Measurements from ENCODE around the gene OR52W1. TPM values are rescaled to one million over a fixed set of nuclear protein-coding genes. Genes with fewer than 3 reads are reported as not detected.

The OR52W1 gene
- total and polyA plus RNA-seq, 2 donors (not counting 3 experiments of a cell fraction or from before 2014, with no cell fraction given): not detected

DNA sequence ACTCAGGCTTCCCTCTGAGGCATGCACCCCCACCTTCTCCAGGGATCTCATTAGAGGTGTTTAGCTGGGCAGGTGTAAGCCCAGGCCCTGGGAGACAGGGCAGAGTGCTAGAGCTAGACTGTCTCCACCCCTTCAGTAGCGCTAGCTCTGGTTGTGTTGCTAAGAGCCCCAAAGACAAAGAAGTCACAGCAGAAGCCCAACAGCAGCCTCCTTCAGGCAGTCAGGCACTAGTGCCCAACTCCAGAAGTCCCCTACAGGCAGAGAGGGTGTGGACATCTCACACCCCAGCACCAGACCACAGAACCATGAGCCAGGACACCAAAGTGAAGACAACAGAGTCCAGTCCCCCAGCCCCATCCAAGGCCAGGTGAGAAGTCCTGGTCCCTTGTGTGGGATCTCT is 39.9 kb downstream of the OR52W1 start, which contains the start of gene CNGA4:
CNGA4 (plus strand) TSS at position 188 of the 400 bp plus-strand sequence; CDS start at position 306, 118 bp downstream.
- no peak within 1 kb of the TSS for H3K9ac ChIP-seq (replicated peaks; ENCODE audit: extremely low read depth, insufficient read depth, low read length)
- no peaks in the 10 kb centered on the region for H3K9me3 ChIP-seq (replicated peaks; ENCODE audit: control insufficient read depth, insufficient read depth, low read length)
- TF ChIP-seq EZH2 (IDR thresholded peaks at IDR 0.05; ENCODE audit: borderline replicate concordance, low read depth, low read length, severe bottlenecking): no peak
- no peak for TF ChIP-seq GATA2 (IDR thresholded peaks at IDR 0.05; ENCODE audit: insufficient read depth, insufficient read length, low read depth, low read length)
- no peak for TF ChIP-seq POLR2AphosphoS5 (IDR thresholded peaks at IDR 0.05; ENCODE audit: insufficient read depth, low read depth, low read length)
- TF ChIP-seq, protein P1, sequence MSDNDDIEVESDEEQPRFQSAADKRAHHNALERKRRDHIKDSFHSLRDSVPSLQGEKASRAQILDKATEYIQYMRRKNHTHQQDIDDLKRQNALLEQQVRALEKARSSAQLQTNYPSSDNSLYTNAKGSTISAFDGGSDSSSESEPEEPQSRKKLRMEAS (IDR thresholded peaks at IDR 0.05; ENCODE audit: insufficient read depth, insufficient read length): no peak
- no peak for TF ChIP-seq MYC (IDR thresholded peaks at IDR 0.05; ENCODE audit: low read depth, low read length)
- TF ChIP-seq, protein P2, sequence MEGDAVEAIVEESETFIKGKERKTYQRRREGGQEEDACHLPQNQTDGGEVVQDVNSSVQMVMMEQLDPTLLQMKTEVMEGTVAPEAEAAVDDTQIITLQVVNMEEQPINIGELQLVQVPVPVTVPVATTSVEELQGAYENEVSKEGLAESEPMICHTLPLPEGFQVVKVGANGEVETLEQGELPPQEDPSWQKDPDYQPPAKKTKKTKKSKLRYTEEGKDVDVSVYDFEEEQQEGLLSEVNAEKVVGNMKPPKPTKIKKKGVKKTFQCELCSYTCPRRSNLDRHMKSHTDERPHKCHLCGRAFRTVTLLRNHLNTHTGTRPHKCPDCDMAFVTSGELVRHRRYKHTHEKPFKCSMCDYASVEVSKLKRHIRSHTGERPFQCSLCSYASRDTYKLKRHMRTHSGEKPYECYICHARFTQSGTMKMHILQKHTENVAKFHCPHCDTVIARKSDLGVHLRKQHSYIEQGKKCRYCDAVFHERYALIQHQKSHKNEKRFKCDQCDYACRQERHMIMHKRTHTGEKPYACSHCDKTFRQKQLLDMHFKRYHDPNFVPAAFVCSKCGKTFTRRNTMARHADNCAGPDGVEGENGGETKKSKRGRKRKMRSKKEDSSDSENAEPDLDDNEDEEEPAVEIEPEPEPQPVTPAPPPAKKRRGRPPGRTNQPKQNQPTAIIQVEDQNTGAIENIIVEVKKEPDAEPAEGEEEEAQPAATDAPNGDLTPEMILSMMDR (IDR thresholded peaks at IDR 0.05; ENCODE audit: extremely low read depth in 1 of 2, insufficient read depth in 1 of 2, low read depth in 1 of 2, low read length in 2 of 2): no peak
- TF ChIP-seq JUN (IDR thresholded peaks at IDR 0.05; ENCODE audit: borderline replicate concordance, insufficient read depth, insufficient read length, low read depth): no peak
- no peak for TF ChIP-seq POLR2A (IDR thresholded peaks at IDR 0.05; ENCODE audit: low read depth, low read length)
- no peak for TF ChIP-seq FOS (IDR thresholded peaks at IDR 0.05; ENCODE audit: borderline replicate concordance, insufficient read depth, low read length)
- H3K79me2 ChIP-seq (ENCODE audit: control insufficient read depth, insufficient read depth, low read length): peaks cover 3% of the 10 kb centered on the region
- no peak within 1 kb of the TSS for H3K27ac ChIP-seq (ENCODE audit: insufficient read depth, low read depth, low read length)
- peaks cover under 1% of the 10 kb centered on the region for H3K4me1 ChIP-seq (ENCODE audit: control insufficient read depth, extremely low read depth, insufficient read depth, low read length)
- no peaks in the 10 kb centered on the region for H4K20me1 ChIP-seq (replicated peaks; ENCODE audit: control insufficient read depth, extremely low read depth, insufficient read depth, low read length)
- FAIRE-seq (no peak), DNase-seq (ENCODE audit: low read depth, low spot score) (no peak)
- no peaks in the 10 kb centered on the region for H3K9me1 ChIP-seq (replicated peaks; ENCODE audit: control insufficient read depth, extremely low read depth, insufficient read depth, low read length)
- H3K4me2 ChIP-seq (ENCODE audit: insufficient read depth, low read length): no peak within 1 kb of the TSS
- BruUV-seq (replicated peaks): no TSS peak
- no peak within 1 kb of the TSS for H3K4me3 ChIP-seq (replicated peaks in 1 of 3; ENCODE audit: insufficient read depth in 1 of 3, low read depth in 1 of 3, low read length in 3 of 3)
- dilution Hi-C loops (cut with MboI; ENCODE audit: extremely low pct_ligation_motif_present, low sequenced_read_pairs) (no loop called here), intact Hi-C loops (cut with micrococcal nuclease) (loop anchor here (10.0 kb wide), 2 partner anchors 644 to 1634 kb away; partner anchors contain the start of genes TRIM6 and TRIM68)
- H2AFZ ChIP-seq (ENCODE audit: low read depth, low read length): no peak within 1 kb of the TSS
- ChIA-PET POLR2A (no interaction called here), CTCF (interaction anchor here (0.8 to 2.2 kb wide), 3 partner anchors 12 to 124 kb away, joined by 5 to 9 read pairs (median 5); no protein-coding TSS in a partner anchor)
- H3K27me3 ChIP-seq (ENCODE audit: control insufficient read depth in 2 of 2, insufficient read depth in 2 of 2, low read length in 2 of 2): peaks cover 10 to 14% of the 10 kb centered on the region in 2 experiments
- H3K36me3 ChIP-seq (ENCODE audit: control insufficient read depth in 2 of 2, extremely low read depth in 1 of 2, insufficient read depth in 2 of 2, low read length in 2 of 2): no peaks in the 10 kb centered on the region
